Endothelial cell (in vitro differentiated cells): ENCODE results near the gene RAD51B. TPM values are rescaled to one million over a fixed set of nuclear protein-coding genes. Genes with fewer than 3 reads are reported as not detected.

Source experiments
- DNase-seq: peaks from one replicate; pipeline ENCODE4 v3.0.0; 2021; ENCODE audit warnings: low spot score
- H3K27ac Mint-ChIP-seq: one replicate; pipeline ENCODE4 v1.8.0; 2021; ENCODE audit warnings: mixed read lengths, inconsistent platforms; ENCODE audit not compliant: unreplicated experiment
- H3K27me3 Mint-ChIP-seq: one replicate; pipeline ENCODE4 v1.8.0; 2021; ENCODE audit warnings: mild to moderate bottlenecking, moderate library complexity, mixed read lengths, inconsistent platforms; ENCODE audit not compliant: unreplicated experiment
- H3K36me3 Mint-ChIP-seq: one replicate; pipeline ENCODE4 v1.8.0; 2021; ENCODE audit warnings: mild to moderate bottlenecking, low read depth, mixed read lengths, inconsistent platforms; ENCODE audit not compliant: unreplicated experiment
- H3K4me1 Mint-ChIP-seq: one replicate; pipeline ENCODE4 v1.8.0; 2021; ENCODE audit warnings: mild to moderate bottlenecking, mixed read lengths, inconsistent platforms; ENCODE audit not compliant: unreplicated experiment
- H3K4me3 Mint-ChIP-seq: one replicate; pipeline ENCODE4 v1.8.0; 2021; ENCODE audit warnings: mild to moderate bottlenecking, mixed read lengths, inconsistent platforms; ENCODE audit not compliant: unreplicated experiment
- H3K9me3 Mint-ChIP-seq: one replicate; pipeline ENCODE4 v1.8.0; 2021; ENCODE audit warnings: mixed read lengths, inconsistent platforms; ENCODE audit not compliant: unreplicated experiment
- total RNA-seq: library from RNA; stranded (reverse); fragmentation: NEBNext Ultra II Directional; extraction: Animal tissue kit (Norgen Biotek cat#: 25700); gene quantifications from one replicate; pipeline ENCODE4 v1.2.1, GENCODE V29; 2021; ENCODE audit not compliant: unreplicated experiment
- TF ChIP-seq, protein P1 (sequence below): fragments of 200-600 bp; sonication (generic); IDR thresholded peaks from one replicate; pipeline ENCODE4 v1.5.0; 2021; ENCODE audit warnings: antibody characterized with exemption; ENCODE audit not compliant: unreplicated experiment

Gene RAD51B
- total RNA-seq, 1 donor from 2014 or later = 23.5 TPM

DNA sequence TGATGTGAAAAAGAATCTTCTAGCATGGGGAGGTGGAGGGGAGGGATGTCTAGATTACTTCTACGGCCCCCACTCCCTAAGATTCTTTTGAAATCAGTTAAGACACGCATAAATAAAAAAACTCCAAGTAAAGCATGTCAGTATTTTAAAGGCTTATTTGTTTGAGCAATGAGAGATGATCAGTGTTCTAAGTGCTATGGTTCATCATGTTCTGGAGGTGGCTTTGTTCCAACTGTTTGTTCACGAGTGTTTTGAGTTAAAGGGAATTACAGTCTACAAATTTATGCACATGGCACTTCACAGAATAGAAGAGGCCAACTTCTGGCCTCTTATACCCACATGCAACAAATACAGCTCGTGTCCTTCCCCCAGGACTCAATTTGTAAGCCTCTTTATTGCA is 394.9 kb downstream of the RAD51B start:
- H3K4me1 Mint-ChIP-seq = no peaks in the 10 kb centered on the region
- no peak overlapping the region for H3K4me3 Mint-ChIP-seq
- H3K9me3 Mint-ChIP-seq = no peaks in the 10 kb centered on the region
- H3K27ac Mint-ChIP-seq = no peak overlapping the region
- DNase-seq = no peak
- no peaks in the 10 kb centered on the region for H3K27me3 Mint-ChIP-seq
- TF ChIP-seq, protein P1, sequence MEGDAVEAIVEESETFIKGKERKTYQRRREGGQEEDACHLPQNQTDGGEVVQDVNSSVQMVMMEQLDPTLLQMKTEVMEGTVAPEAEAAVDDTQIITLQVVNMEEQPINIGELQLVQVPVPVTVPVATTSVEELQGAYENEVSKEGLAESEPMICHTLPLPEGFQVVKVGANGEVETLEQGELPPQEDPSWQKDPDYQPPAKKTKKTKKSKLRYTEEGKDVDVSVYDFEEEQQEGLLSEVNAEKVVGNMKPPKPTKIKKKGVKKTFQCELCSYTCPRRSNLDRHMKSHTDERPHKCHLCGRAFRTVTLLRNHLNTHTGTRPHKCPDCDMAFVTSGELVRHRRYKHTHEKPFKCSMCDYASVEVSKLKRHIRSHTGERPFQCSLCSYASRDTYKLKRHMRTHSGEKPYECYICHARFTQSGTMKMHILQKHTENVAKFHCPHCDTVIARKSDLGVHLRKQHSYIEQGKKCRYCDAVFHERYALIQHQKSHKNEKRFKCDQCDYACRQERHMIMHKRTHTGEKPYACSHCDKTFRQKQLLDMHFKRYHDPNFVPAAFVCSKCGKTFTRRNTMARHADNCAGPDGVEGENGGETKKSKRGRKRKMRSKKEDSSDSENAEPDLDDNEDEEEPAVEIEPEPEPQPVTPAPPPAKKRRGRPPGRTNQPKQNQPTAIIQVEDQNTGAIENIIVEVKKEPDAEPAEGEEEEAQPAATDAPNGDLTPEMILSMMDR = no peak
- no peaks in the 10 kb centered on the region for H3K36me3 Mint-ChIP-seq

DNA sequence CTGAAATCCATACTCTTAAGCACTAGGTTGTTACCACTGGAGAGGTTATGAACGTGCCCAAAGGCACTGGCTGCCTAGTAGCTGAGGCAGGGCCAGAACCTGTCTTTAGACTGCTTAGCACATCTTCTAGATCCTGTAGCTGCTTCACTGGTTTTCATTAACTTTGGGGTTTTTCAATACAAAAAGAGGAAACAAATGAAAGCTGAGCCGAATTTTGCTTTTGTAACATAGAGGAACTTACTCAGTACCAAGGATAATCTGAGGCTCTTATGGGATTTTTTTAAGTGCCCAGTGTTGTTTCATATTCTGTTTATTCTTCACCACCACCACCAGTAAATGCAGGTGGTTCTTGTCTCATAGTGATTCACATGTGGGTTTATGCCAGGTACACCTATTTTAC is 396.1 kb downstream of the RAD51B start:
- Mint-ChIP-seq H3K4me1 (no peaks in the 10 kb centered on the region), H3K9me3 (no peaks in the 10 kb centered on the region)
- TF ChIP-seq, protein P1 = no peak

DNA sequence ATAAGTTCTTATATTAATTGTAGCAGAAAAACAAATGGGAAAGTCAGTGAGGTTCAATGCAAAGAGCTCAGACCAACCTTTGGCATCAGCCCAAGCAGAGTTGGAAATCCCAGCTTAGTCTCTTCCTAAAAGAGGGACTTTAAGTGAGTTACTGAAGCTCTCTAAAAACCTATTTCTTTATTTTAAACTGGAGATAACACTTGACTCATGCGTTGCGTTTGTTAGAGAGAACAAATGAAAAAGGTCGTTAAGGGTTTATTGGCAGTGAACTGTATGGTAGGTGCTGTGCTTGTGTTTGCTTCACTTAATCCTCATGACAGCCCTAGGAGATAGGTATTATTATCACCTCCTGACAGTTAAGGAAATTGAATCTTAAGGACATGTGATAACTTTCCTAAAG is 396.5 kb downstream of the RAD51B start:
- no peak overlapping the region for H3K27ac Mint-ChIP-seq

More for the DNA sequence above, 396.1 kb downstream of the RAD51B start:
- Mint-ChIP-seq H3K27ac (no peak overlapping the region), H3K36me3 (no peaks in the 10 kb centered on the region), H3K4me3 (no peak overlapping the region), H3K27me3 (no peaks in the 10 kb centered on the region)
- no peak for DNase-seq

DNA sequence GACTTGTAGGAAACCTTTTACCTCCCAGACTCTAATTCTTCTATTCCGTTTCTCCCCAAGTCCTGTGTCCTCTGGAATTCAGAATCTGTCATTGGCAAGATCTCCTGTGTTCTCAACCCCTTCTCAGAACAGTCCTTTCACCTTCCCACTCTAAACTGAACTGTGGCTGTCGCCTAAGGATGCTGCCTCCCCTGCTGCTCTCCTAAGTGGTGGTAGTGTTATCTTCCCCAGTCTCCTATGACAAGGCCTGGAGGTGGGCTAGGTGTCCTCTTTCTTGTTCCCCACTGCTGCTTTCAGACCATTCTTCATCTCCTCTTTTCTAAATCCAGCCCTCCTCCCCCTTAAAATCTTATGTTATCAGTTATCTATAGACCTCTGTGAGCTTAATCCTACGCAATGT is 397.4 kb downstream of the RAD51B start:
- no peaks in the 10 kb centered on the region for H3K36me3 Mint-ChIP-seq
- TF ChIP-seq, protein P1 = no peak
- H3K27me3 Mint-ChIP-seq = no peaks in the 10 kb centered on the region
- DNase-seq = no peak
- no peaks in the 10 kb centered on the region for H3K4me1 Mint-ChIP-seq
- H3K27ac Mint-ChIP-seq = no peak overlapping the region
- no peaks in the 10 kb centered on the region for H3K9me3 Mint-ChIP-seq
- no peak overlapping the region for H3K4me3 Mint-ChIP-seq

More for the DNA sequence above, 396.5 kb downstream of the RAD51B start:
- H3K9me3 Mint-ChIP-seq = no peaks in the 10 kb centered on the region
- H3K4me1 Mint-ChIP-seq = no peaks in the 10 kb centered on the region
- TF ChIP-seq, protein P1 = no peak
- no peak overlapping the region for H3K4me3 Mint-ChIP-seq
- no peaks in the 10 kb centered on the region for H3K27me3 Mint-ChIP-seq
- no peaks in the 10 kb centered on the region for H3K36me3 Mint-ChIP-seq
- DNase-seq = no peak

DNA sequence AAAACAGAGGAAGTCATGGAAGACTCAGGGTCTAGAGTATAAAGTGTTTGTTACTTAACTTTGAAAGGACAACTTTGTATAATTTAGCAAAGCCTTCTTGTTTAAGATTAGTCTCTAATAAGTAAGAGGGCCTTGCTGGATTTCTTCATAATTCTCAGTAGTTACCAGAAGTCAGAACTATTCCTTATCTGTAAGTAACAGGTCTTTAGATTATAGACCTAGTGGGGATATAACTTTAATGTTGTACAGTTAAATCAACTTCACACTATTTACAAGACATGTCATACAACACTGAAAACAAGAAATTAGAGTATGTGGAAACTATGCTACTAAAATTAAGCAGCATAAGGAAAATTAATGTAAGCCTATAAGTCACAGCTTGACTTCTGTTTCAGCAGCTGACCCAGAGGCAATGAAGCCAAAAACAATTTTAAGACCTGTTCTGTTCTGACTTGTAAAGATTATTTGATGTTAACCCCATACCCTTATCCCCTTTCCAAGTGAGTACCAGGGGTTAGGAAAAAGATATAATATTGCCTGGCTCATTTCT is 398.3 kb downstream of the RAD51B start:
- H3K36me3 Mint-ChIP-seq = no peaks in the 10 kb centered on the region
- H3K9me3 Mint-ChIP-seq = no peaks in the 10 kb centered on the region
- H3K4me1 Mint-ChIP-seq = no peaks in the 10 kb centered on the region
- no peak overlapping the region for H3K4me3 Mint-ChIP-seq
- H3K27ac Mint-ChIP-seq = no peak overlapping the region
- no peaks in the 10 kb centered on the region for H3K27me3 Mint-ChIP-seq
- TF ChIP-seq, protein P1 = no peak
- DNase-seq = no peak
